NCI-H345 (cell line): ENCODE data around the gene GAGE12G.
"Not testable (repeated sequence)": the region's sequence is repeated elsewhere in the genome, so short reads cannot be mapped to it uniquely, and the experiment has no call there.

Experiments
- DNase-seq: peaks from one replicate; lab custom pipeline; 2025; lab: John Stamatoyannopoulos, UW

Gene GAGE12G

DNA sequence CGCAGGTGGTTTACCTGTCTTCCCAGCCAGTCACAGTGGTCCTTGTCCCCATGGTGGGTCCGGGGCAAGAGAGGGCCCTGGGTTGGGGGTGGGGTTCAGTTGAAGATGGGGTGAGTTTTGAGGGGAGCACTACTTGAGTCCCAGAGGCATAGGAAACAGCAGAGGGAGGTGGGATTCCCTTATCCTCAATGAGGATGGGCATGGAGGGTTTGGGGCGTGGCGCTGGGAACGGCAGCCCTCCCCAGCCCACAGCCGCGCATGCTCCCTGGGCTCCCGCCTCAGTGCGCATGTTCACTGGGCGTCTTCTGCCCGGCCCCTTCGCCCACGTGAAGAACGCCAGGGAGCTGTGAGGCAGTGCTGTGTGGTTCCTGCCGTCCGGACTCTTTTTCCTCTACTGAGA, at the start of gene GAGE12G:
TSS of gene GAGE12G (plus strand) at position 301 of the 400 bp plus-strand sequence. CDS start 1,155 bp downstream, outside the sequence.
- DNase-seq, result not testable (repeated sequence)

GRCh38 chrX:49531877-49532276, 38.3 kb upstream of the GAGE12G start, which contains the start of gene GAGE12C:
Gene GAGE12C (plus strand): TSS chrX:49532177. CDS start chrX:49533332, 1,155 bp downstream.
- DNase-seq, result not testable (repeated sequence)

DNA sequence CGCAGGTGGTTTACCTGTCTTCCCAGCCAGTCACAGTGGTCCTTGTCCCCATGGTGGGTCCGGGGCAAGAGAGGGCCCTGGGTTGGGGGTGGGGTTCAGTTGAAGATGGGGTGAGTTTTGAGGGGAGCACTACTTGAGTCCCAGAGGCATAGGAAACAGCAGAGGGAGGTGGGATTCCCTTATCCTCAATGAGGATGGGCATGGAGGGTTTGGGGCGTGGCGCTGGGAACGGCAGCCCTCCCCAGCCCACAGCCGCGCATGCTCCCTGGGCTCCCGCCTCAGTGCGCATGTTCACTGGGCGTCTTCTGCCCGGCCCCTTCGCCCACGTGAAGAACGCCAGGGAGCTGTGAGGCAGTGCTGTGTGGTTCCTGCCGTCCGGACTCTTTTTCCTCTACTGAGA, 28.8 kb upstream of the GAGE12G start, which contains the start of gene GAGE12D:
TSS of gene GAGE12D (plus strand) at position 301 of the 400 bp plus-strand sequence. CDS start 1,155 bp downstream, outside the sequence.
- not testable (repeated sequence) for DNase-seq

- not testable (repeated sequence) for DNase-seq
These were observed 19.2 kb upstream of the GAGE12G start, which contains the start of gene GAGE12E for GRCh38 chrX:49550989-49551388. Gene GAGE12E (plus strand): TSS chrX:49551289. CDS start chrX:49552444, 1,155 bp downstream.

GRCh38 chrX:49560542-49560941, 9.7 kb upstream of the GAGE12G start, which contains the start of gene GAGE12F:
Gene GAGE12F (plus strand): TSS chrX:49560842. CDS start chrX:49561997, 1,155 bp downstream.
- DNase-seq, result not testable (repeated sequence)

DNA sequence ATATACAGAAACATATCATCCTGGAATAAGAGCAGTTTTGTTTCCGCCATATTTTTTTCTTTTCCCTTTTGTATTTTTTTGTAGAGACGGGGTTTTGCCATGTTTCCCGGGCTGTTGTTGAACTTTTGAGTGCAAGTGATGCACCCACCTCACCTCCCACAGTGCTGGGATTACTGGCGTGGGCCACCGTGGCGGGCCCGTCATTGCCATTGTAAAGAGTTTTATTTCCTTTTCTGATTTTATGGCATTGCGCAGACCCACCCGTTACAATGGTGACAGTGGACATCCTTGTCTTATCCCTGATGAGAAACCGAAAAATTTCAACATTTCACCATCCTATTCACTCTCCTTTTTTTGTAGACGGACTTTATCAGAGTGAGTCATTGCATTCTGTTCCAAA, 1.5 kb upstream of the GAGE12G start:
- not testable (repeated sequence) for DNase-seq

- not testable (repeated sequence) for DNase-seq
These were observed 1.0 kb upstream of the GAGE12G start for GRCh38 chrX:49569152-49569551.

GRCh38 chrX:49579649-49580048, 9.4 kb downstream of the GAGE12G start, which contains the start of gene GAGE12H:
Gene GAGE12H (plus strand): TSS chrX:49579949. CDS start chrX:49581104, 1,155 bp downstream.
- not testable (repeated sequence) for DNase-seq

- not testable (repeated sequence) for DNase-seq
These were observed 19.0 kb downstream of the GAGE12G start, which contains the start of gene GAGE2A for GRCh38 chrX:49589196-49589595. Gene GAGE2A (plus strand): TSS chrX:49589496. CDS start chrX:49590651, 1,155 bp downstream.

DNA sequence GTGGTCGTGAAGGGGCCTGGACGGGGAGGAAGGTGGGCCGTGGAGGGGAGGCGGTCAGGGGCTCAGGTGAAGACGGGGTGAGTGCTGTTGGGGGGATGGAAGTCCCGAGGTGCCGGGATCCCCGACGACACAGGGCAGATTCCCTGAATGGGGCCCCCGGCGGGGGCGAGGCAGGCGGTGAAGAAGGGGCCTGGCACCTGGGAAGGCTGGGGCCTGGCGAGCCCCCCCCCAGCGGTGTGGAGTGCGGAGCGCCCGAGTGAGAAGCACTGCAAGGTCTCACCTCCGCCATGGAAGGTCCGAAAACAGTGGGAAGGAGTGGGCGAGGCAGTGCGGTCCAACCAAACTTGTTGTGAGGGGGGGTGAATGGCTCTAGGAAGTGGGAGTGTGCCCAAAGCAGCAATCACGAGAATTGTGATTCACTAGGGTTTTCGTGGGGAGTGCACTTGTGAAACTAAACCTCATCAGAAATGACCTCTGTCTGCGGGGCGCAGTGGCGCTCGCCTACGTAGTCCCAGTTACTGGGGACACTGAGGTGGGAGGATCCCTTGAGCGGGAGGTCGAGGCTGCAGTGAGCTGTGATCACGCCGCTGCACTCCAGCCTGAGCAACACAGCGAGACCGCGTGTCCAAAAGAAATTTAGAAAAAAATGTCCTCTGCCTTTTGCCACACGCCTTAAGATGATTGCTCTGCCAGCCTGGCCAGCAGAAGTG, 19.7 kb downstream of the GAGE12G start:
- DNase-seq, result not testable (repeated sequence)

DNA sequence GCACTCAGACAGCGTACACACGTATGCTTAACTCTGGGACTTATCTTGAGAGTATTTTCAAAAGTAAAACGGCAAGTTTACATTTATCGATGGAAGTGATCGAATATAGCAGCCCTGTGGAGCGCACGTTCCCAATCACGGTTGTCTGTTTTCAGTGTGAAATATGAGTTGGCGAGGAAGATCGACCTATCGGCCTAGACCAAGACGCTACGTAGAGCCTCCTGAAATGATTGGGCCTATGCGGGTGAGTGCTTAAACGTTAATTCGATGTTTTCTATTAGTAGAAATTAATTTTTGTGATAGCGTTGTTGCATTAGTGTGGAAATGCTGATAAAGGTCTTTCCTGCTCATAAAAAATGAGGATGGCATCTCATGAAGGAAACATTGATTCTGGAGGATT, 20.3 kb downstream of the GAGE12G start:
- not testable (repeated sequence) for DNase-seq

DNA sequence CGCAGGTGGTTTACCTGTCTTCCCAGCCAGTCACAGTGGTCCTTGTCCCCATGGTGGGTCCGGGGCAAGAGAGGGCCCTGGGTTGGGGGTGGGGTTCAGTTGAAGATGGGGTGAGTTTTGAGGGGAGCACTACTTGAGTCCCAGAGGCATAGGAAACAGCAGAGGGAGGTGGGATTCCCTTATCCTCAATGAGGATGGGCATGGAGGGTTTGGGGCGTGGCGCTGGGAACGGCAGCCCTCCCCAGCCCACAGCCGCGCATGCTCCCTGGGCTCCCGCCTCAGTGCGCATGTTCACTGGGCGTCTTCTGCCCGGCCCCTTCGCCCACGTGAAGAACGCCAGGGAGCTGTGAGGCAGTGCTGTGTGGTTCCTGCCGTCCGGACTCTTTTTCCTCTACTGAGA, 28.5 kb downstream of the GAGE12G start, which contains the start of gene GAGE1:
TSS of gene GAGE1 (plus strand) at position 301 of the 400 bp plus-strand sequence. CDS start 1,155 bp downstream, outside the sequence.
- DNase-seq, result not testable (repeated sequence)

DNA sequence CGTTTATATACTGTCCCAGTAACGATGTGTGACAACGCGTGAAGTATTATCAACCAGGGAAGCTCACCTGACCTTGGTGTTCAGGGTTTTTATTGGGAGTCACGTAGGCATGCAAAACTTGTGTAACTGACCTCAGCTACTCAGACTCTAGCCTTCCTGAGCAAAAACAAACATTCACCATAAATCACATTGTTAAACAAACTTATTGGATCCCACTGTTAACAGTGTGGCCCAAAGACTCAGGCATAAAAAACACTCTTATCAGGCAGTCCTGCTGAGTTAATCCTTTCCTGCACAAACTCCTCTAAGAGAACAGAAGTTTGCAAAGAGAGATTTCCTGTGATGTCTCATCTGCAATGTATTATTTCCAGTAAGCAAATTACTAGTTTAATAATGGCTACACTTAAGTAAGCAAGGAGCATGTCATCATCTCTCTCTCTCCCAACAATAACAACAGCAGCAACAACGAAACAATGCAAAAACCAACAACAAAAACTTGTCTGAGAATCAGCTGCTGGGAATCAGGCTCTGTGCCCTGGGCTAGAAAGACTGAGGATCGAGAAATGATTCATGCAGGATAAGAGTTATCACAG, 40.6 kb downstream of the GAGE12G start:
- no peak for DNase-seq

DNA sequence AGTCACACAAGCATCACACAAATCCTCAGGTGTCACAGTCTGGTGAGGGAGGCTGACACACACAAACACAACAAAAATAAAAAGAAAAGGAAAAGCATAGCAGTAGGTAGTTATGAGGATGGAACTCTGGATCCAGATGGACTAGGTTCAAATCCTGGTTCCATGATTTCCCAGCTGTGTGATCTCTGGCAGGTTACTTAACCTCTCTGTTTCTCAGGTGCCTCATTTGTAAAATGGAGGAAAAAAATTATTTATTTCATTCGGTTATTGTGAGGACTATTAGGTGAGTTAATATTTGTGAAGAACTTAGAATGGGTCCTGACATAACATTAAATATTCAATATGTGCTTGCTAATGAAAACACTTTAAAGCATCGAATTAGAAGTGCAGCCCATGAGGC, 48.4 kb downstream of the GAGE12G start:
- DNase-seq, result no peak
